GM18858 (cell line): ENCODE measurements around the gene CAV3.
A peak's percentile ranks its signal among the peaks of the same experiment; 100 is the strongest.
"Not testable (repeated sequence)": the region's sequence is repeated elsewhere in the genome, so short reads cannot be mapped to it uniquely, and the experiment has no call there.

Experiments
- ATAC-seq: cut with Tn5 transposase; IDR thresholded peaks from one replicate; pipeline ENCODE4 v1.9.1; 2021; ENCODE audit not compliant: unreplicated experiment

The CAV3 gene

DNA sequence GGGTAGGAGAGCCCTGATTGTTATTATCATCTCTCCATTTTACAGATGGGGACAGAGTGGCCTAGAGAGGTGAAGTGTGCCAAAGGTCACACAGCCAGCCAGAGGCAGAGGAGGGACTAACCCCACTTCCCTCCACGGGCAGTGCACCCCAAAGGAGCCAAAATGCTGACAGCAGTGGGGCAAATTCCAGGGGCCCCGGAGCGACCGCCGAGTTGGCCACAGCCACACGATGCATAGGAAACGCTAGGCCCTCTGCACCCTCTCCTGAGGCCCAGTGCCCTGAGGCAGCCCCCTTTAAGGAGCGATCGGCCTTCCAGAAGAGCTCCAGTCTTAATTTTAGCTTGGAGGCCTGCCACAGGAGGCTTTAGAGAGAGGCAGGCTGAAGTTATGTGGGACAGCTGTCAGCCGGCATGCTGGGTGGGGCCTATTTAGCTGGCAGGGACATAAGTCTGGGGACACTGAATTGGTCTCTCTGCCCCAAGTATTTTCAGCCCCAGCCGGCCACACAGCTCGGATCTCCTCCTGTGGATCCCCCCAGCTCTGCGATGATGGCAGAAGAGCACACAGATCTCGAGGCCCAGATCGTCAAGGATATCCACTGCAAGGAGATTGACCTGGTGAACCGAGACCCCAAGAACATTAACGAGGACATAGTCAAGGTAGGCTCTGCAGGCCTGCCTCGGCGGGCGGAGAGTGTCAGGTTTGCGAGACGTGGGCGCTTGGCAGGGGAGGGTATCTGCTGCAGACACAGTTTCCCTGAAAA, at the start of gene CAV3:
TSS of gene CAV3 (plus strand) at position 471 of the 763 bp plus-strand sequence. CDS start at position 546, 75 bp downstream.
- ATAC-seq = no peak

DNA sequence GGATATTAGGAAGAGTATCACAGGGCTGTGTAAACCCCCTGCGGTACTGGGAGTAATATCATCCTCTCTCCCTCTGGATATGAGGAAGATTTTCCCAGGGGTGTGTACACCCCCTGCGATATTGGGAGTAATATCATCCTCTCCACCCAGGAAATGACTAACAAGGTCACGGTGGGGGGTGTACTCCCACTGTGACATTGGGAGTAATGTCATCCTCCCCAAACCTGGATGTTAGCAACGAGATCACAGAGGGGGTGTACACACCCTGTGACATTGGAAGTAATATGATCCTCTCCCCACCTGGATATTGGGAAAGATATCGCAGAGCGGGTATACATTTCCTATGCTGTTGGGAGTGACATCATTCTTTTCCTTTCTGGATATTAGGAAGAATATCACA, 48.6 kb upstream of the CAV3 start:
- ATAC-seq = not testable (repeated sequence)

DNA sequence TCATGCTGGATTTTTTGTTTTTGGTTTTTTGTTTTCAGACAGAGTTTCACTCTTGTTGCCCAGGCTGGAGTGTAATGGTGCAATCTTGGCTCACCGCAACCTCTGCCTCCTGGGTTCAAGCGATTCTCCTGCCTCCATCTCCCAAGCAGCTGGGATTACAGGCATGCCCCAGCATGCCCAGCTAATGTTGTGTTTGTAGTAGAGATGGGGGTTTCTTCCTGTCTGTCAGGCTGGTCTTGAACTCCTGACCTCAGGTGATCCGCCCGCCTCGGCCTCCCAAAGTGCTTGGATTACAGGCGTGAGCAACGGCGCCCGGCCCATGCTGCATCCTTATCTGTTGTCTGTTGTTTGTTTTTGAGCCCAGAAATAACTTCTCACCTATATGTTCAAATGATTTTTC, 42.3 kb upstream of the CAV3 start:
- ATAC-seq = not testable (repeated sequence)

DNA sequence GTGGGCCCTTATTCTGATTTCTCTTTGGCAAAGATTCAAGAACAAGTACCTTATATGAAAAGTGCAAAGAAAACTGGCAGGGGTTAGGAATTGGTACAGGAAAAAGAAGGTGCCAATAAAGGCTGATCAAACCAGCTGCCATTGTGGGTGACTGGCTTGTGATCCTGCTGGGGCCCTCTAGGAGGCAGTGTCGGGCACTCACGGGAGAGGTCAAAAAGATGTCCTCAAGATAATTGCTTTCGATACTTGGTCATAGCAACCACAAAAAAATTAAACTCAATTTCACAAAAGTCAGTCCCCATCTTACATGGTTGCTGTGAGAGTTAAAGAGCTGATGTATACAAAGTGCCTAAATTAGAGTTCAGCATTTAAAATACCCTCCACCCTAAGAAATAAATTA, 31.0 kb upstream of the CAV3 start:
- no peak for ATAC-seq

DNA sequence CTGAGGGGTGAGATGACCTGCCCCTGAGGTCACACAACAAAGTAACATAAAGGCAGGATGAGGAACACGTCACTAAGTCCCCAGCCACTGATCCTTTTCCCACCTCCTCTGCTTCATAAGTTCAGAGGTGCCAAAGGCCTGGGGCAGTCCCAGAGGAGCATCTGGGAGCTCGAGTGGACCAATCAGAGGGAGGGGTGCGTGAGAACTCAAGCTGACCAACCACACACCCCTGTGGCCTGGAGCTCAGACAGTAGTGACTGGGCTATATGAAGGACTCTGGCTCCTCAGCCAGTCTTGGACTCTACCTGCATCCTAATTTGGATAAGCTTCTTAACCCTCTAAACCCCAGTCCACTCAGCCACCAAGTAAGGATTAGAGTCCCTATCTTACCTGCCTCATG, 28.0 kb upstream of the CAV3 start:
- no peak for ATAC-seq

DNA sequence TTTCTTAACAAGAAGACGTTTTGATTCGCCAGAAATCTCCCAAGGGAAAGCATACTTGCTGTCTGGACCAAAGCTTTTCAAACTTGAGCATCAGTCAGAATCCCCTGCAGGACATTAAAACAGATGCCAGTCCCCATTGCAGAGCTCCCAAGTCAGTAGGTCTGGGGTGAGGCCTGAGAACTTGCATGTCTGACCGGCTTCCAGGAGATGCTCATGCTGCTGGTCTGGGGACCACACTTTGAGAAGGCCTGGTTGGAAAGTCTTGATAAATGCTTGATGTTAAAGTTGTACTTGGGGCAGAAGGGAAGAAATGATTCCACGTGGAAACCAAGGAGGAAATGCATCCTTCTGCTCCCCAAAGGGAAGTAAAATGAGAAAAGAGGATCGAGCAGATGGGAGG, 24.3 kb upstream of the CAV3 start:
- ATAC-seq = no peak

DNA sequence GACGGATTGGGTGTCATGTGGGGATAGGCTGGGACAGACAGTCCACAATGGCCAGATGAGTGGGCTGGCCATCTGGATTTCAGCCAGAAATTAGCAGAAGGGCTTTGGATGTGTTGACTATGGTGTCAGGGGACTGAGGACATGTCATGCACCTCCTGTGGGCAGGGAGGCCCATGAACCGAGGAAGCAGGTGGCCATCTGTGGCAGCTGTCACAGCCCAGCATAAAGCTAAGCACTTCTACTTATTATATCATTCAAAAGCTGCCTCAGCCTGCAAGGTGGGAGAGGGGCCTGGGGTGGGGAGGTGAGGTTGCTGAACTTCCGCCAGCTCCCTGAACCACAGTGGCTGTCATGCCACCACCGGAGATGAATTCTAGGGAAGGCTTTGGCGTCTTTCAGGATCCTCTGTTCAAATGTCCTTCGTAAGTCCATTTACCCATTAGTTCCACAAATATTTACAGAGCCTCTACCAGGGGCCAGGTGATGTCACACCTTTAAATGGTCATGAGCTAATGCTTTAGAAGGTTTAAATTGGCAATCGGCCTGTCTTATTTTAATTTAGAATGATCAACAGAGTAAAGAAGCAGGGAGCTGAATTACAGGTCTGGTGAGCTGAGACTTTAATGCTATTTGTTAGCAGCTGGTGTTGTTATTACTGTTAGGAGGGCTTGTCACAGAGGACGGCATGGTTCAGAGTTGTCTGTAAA, 23.6 kb upstream of the CAV3 start:
- no peak for ATAC-seq

DNA sequence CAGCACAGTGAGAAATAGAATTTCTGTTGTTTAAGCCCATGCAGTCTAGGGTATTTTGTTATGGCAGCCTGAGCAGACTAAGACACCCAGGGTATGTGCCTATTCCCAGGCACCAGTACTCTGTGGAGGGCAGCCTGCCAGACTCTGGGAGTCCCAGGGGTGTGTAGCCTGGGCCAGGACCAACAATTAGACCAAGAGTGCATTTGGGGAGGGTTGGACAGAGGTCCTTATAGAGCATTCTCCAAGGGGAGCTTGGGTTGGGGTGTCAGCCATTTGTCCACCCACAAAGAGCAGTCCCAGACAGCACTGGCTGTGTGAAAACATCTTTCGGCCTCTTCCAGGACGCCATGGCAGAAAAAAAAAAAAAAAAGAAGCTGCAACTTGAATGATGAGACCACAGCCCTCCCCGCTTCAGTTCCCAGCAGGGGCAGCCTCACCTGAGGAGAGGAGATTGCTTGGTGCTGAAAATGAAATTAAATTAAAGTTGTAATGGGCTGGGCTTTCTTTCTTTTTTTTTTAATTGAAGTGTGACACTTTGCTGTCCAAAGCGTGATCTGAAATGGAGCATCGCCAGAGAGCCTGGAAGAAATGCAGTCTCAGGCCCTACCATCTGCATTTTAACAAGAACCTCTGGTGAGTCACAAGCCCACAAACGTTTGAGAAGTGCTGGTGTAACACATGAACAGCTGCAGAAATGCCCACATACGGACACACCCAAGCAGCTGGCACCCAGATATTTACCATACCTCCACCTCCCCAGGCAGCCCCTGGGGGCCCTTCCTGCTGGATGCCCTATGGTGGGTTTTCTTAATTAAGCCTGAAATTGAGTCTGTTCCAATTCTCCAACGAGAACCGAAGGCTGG, 21.3 kb upstream of the CAV3 start:
- no peak for ATAC-seq

DNA sequence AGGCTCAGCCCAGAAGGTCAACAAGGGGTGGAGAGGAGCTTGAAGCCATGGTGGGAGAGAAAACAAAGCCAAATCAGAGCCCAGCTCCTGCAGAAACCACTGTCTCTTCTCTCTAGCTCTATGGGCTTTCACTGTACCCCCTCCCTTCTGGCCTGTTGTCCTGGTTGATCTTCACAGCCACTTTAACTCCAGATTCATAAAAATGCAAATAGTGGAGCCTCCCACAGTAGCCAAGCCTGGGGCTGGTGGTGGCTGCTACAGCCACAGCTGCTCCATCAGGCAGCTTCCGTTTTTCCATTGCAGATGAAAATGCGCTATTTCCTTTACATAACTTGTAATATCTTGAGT, 20.7 kb upstream of the CAV3 start:
- ATAC-seq = no peak

DNA sequence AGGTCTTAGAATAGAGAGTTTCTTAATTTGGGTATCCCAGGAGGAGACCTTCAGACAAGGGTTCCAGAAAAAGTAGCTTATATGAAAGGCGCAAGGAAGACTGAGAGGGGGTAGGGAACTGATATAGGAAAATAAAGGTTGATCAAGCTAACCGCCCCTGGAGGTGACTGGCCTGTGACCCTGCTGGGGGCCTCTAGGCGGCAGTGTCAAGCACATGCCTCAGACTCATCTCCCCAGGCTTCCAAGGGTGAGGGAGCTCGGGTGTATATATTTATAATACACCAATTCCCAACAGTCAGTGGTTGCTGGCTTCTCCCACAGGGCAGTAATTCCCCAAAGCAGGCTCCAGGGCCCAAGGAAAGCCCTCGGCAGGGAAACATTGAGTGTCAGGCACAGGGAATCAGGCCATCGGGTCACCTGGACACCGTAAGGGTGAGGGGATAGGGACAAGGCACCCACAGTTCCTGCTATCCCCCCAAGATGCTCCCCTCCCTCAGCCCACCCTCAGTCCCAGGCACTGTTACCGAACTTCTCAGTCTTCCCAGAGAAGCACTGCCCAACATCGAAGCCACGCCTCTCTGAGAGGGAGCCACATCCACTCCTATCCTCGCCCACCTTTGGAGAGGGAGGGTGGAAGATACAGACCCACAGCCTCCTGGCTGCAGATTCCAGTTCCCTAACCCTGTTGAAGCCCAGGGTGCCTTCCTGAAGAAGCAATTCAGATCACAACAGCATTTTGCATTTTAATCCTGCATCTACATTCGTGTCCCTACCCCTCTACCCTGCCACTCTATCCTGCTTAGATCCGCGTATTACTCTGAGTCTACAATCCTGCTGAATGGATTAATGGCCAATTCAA, 19.5 kb upstream of the CAV3 start:
- peak; percentile 51 for ATAC-seq

DNA sequence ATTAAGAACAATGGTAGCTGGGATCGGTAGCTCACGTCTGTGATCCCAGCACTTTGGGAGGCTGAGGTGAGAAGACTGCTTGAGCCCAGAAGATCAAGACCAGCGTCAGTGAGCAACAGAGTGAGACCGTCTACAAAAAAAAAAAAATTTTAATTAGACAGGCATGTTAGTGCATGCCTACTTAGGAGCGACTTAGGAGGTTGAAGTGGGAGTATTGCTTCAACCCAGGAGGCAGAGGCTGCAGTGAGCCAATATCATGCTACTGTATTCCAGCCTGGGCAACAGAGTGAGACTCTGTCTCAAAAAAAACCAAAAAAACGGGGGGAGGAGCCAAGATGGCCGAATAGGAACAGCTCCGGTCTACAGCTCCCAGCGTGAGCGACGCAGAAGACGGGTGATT, 17.8 kb upstream of the CAV3 start:
- not testable (repeated sequence) for ATAC-seq

DNA sequence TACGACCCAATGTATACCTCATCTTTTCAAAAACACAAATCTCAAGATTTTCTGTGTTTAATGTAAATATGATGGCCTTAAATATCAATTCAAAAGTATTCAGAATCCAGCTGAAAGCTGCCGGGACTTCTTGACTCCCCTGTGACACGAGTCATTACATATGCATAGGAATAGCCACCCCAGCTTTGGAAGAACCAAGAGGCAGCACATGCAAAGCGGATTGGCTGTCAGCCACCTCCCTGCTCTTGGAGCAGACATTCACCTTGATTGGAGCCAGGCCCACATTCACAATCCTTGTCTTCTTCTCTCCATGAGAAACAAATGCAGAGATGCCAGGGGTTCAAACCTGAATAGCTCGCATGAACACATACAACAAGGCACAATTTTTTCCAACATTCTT, 10.8 kb upstream of the CAV3 start:
- ATAC-seq = no peak

DNA sequence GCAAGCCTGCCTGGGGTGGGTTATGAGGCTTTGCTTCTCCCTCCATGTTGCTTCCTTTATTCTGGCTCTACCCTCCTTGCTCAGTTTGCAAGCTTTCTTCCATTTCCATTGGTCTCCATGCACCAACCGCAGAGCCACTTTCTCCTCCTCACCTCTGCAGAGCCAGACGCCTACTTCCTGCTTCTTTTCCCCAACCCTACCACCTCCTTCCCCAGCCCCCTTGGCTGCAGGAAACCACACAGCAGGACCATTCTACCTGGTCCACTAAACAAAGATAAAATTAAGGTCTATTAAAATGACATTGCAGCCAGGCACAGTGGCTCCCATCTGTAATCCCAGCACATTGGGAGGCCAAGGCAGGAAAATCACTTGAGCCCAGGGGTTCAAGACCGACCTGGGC, 10.0 kb upstream of the CAV3 start:
- no peak for ATAC-seq

DNA sequence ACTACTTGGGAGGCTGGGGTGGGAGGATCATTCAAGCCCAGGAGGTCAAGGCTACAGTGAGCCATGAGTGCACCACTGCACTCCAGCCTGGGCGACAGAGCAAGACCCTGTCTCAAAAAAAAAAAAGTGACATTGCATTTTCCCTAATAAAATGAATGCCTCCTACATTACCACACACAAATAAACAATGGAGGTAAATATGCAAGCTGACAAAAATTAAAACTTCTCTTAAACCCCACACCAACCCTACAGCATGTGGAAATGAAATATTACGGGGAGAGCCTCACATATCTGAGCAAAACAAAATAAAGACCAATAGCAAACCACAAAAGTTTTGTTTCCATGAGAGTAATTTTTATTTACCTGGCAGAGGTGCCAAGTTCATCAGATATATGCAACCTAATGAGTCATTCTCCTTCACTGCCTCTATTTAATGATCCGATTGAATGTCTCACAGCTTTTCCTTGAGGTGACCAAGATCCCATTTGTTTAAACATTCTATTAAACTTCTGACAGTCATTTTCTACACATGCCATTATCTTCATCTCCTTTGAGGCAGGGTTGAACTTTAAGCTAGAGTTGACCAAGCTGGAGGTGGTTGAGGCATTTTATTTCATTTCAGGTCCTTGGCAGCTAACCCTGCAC, 9.4 kb upstream of the CAV3 start:
- ATAC-seq = no peak

DNA sequence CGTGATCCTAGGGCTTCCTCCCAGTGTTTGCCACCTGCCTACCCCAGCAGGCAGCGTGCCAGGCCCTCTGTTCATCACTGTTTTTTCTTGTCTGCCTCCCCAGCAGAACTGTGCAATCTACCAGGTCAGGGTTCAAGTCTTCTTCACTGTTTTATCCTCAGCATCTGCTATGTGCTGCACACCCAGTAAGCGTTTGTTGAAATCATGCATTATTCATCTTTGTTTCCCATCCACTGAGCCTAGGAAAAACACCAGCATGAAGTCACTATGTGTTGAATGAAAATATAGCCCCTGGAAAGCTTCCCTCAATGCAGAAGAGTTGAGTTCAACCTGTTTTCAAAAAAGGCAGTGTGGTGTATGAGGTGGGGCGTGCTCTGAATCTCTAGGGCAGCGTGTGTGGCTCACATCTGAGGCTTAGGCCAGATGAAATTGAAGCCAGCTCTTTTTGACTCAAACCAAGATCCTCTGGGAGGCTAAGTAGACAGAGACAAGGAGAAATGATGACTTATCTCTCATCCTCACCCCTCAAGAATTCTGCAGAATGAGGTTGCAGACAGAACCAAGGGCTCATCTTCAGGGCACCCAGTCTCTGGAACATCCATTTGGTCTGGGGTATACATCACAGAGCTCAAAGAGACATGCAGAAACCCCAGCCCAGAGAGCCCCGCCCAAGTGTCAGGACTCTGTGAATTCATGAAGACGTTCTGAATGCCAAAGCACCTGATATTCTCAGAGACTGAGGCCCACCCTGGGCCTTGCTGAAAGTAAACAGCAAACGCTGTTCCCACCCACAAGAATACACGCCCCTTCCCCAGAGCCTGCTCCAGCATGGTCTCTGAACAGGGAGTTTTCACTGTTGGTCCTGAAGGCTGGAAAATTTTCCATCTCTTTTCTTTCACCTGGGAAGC, 5.7 kb upstream of the CAV3 start:
- no peak for ATAC-seq

DNA sequence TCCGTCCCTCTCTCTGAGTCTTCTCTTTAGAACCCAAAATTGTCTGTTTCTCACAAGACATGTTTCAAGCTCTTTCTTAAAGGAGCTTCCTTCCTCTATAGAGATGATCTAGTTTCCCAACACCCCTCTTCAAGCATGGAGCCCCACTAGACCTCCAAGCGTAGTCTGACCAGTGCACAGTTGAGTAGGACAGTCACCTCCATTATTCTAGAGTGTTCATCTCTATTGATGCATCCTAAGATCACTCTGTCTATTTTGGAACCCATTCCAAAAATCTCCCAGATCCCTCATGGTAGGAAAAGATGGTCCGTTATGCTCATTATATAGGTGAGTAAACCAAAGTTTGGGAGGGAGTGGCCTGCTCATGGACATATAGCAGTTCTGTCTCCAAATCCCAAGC, 4.1 kb upstream of the CAV3 start:
- ATAC-seq = no peak

DNA sequence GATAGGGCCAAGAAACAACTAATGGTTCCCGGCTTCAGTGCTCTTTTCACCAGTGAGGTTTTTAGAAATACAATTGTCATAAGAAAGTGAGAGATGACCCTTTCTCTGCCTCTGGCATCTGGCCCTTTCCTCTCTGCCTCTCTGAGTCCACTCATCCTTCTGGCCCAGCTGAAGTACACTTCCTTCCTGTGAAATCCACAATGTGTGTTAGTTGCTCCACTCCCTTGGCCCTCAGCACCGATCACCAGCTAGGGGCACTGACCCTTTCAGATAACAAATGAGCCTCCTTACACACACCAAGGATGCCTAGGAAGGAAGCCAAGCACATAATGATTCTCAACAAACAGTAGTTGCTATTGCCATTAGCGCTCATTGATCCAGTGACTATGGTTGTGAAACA, 2.9 kb upstream of the CAV3 start:
- no peak for ATAC-seq

DNA sequence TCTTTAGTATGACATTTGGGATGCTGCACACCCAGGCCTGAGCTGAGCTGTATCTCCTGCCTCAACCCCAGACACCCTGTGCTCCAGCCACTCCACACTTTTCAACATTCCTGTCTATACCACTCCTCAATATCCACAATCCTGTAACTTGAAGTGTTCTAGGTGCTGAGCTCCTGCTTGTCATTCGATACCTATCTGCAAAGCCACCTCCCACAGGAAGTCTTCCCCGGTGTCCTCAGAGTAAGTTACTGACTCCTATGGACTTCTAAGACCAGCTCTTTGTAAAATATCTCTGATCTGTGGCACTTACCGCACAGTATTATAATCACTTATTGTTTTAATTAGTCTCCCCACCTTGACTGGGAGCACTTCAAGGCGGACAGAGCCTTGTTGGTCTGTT, 1.2 kb upstream of the CAV3 start:
- no peak for ATAC-seq

DNA sequence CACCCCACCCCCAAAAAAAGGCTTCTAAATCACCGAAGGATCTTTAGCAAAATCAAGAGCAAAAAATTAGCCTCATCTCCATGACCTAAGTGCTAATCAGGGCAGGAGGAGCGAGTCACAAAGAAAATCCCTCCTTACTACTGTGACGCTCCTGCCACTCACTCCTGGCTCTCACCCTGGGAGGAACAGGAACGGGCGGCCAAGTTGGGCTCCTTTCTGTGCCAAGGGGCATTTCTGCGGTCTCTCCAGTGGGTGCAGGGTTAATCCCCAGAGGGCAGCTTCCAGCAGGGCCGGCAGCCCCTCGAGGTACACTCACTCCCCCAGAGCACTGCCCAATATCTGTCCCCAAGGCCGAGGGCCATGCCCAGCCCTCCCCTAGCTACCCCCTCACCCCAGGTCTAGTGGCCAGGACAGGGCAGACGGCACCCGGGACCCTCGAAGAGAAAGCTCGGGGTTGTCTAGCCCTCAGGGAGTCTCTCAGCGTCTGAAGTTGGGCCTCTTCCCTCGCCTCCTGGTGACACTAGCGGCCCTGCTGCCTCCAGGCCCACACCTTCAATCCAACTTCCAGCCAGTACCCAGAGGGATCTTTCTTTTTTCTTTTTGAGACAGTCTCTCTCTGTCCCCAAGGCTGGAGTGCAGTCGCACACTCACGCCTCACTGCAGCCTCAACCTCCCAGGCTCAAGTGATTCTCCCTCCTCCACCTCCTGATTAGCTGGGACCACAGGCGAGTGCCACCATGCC, 706 bp downstream of the CAV3 start:
- ATAC-seq = no peak
